ENCODE measurements around the gene WFDC8.

The WFDC8 gene

DNA sequence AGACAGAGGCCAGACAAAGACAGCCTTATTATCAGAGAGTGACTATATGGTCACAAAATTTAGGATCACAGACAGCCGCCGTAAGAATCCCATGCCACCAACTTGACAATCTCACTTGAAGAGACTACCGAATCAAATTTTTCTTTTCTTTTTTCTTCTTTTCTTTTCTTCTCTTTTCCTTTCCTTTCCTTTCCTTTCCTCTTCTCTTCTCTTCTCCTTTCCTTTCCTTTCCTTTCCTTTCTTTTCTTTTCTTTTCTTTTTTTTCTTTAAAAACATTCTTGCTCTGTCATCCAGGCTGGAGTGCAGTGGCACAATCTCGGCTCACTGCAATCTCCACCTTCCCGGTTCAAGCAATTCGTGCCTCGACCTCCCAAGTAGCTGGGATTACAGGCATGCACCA lies 30.7 kb downstream of the WFDC8 start:
- DNase-seq (ENCODE audit: low spot score) = no peak

DNA sequence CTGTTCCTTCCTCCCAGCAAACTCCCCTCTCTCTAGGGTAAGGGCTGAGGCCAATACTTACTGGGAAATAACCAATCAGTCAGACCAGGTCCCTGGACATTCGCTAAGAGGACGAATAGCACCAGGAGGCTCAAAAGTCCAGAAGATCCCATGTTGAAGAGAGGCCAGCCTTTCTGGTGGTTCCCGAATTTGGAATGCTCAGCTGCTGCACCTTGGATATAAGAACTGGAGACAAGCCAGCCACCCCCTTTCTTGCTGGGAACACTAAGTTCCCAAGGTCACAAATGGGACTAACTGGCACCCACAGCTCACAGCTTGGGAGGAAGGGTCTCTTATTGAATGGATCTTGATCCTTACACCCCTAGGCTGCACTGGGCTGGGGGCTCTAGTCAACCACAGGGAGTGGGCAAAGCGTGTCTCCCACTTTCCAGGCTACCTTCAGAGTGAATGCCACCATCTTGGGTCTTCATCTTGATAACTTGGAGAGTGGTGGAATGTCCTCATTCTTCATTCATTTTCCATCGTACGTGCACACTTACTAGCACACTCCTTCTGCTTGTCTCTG lies 31.8 kb downstream of the WFDC8 start, which contains the start of gene EPPIN:
Gene EPPIN (minus strand): TSS at position 196 of the 565 bp plus-strand sequence. CDS start 44 bp downstream, at position 152.
- no peak for DNase-seq (ENCODE audit: low spot score)

DNA sequence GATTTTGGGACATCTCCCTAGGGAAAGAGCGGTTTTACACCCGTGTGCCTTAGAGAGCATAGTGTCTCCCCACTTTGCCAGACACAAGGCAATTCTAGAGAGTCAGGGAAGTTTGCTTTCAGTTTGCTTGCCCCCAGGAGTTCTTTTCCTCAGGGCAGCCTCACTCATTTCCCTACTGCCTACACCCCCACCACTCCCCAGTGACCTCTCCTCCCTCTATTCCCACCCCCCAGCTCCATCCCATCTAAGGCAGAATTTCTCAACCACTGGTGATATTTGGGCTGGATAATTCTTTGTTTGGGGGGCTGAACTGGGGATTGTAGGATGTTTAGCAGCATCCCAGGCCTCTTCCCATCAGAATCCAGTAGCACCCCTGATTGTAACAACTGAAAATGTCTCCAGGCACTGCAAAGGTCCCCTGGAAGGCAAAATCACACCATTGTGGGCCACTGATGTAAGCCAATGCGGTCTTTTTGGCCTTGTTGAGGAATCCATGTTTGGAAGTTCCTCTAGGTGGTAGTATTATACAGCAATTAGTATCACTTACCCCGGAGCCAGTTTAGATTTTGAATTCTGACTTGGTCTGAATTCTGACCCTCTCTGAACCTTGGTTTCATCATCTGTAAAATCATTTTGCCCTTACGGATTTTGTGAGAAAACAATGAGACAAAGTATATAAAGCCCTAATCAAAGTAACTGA lies 33.2 kb downstream of the WFDC8 start:
- no peak for DNase-seq (ENCODE audit: low spot score)

DNA sequence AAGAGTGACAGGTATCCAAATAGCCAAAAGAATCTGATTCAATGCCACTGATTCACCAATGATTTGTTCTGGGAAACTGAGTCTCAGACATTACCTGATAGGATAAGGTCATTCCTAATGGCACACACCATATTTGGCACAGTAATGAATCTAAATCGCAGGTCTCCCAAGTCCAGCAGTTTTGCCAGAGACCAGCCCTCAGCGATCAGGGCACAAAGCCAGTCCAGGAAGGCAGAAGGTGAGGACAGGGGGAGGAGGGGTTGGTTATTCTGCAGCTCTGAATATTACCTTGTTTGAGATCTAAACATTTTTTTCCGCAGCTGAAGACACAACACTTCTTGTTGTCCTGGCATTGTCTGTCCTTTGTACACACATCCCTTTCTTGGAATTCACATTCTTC lies 33.7 kb downstream of the WFDC8 start:
- DNase-seq (ENCODE audit: low spot score) = no peak

DNA sequence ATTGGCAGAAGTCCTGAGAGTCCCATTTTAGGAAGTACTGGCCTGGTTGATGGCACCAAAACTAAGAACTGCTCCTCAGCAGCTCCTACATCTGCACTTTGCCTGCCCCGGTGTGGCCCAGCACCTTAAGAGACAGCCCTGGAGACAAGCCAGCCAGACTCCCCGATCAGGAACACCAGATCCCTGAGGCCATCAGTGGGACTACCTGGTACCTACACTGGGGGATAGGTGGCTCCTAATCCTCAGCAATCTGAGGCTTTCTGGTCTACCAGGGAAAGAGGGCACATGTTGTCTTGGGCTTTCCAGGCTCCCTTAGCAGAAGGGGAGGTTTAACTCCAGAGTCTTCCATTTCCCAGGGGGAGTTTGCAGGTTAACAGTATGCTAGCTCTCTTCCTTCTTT lies 39.7 kb downstream of the WFDC8 start, which contains the start of gene WFDC6:
Gene WFDC6 (minus strand): TSS at position 101 of the 400 bp plus-strand sequence. CDS start 75 bp downstream, at position 26.
- DNase-seq (ENCODE audit: low spot score) = no peak

DNA sequence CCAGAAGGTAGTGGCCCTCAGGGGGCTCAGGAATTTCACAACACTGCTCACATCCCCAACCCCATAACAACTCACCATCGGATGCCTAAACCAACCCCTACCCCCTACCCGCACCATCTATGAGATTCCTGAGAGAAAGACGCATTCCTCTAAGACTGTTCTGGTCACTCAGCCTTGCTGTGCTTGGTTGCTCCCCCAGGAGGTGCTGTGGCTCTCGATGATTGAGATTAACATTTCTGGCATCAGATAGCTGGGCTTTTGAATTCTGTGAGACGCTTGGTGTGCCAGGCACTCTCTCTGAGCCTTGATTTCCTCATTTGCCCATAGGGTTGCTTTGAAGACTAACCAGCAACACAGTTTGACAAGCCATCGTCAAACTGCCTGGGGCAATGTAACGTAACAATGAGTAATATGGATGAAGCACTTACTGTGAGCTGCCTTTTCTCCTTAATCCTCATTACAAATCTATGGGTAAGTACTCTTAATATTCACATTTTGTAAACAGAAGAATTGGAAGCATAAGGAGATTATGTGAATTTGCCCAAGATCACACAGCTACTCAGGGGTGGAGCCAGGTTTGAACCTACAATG lies 40.8 kb downstream of the WFDC8 start:
- DNase-seq (ENCODE audit: low spot score) = no peak

DNA sequence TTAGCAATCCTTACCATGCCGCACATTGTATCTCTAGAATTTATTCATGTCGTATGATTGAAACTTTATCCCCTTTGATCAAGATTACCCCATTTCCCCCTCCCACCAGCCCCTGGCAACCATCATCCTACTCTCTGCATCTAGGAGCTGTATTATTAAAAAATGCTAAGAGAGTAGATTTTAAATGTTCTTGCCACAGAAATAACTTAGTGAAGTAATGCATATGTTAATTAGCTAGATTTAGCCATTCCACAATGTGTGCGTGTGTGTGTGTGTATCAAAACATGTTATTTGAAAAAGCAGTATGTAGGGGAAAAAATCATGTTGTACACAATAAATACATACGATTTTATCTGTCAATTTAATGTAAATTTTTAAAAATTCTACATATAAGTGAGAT lies 51.8 kb downstream of the WFDC8 start:
- DNase-seq (ENCODE audit: low spot score) = no peak

DNA sequence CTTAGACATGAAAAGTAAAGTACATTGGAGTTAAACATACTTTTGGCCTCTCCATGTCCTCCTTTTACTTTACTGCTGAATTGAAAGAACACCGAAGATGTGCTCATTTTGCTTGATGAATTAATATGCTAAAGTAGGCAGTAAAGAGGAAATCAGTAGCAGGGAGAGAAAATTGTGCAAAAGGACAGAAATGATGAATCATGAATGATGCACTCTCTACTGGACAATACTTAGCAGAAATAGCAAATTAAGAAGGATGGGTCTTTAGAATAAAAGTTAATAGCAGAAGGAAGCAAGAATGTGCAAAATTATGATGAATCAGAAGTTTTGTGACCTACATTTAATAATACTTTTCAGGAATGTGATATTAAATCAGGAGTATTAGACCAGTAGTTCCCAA lies 55.3 kb downstream of the WFDC8 start:
- no peak for DNase-seq (ENCODE audit: low spot score)

DNA sequence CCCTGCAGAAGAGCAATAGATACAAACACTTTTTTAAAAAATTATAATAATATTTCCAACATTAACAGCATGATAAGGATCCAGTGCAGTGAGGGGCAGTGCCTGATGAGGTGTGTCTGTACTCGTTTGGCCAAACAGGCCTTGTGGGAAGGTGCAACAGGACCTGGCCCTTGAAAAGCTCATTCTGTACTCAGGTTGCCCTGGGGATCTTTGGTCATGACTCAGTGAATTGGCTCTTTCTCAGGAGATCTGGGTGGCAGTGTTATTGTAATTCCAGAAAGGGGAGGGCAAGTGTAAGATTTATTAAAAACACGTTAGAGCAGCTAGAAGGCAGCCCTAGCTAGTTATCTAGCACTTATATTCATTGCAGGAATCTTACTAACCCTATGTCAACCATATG lies 60.8 kb downstream of the WFDC8 start:
- no peak for DNase-seq (ENCODE audit: low spot score)

DNA sequence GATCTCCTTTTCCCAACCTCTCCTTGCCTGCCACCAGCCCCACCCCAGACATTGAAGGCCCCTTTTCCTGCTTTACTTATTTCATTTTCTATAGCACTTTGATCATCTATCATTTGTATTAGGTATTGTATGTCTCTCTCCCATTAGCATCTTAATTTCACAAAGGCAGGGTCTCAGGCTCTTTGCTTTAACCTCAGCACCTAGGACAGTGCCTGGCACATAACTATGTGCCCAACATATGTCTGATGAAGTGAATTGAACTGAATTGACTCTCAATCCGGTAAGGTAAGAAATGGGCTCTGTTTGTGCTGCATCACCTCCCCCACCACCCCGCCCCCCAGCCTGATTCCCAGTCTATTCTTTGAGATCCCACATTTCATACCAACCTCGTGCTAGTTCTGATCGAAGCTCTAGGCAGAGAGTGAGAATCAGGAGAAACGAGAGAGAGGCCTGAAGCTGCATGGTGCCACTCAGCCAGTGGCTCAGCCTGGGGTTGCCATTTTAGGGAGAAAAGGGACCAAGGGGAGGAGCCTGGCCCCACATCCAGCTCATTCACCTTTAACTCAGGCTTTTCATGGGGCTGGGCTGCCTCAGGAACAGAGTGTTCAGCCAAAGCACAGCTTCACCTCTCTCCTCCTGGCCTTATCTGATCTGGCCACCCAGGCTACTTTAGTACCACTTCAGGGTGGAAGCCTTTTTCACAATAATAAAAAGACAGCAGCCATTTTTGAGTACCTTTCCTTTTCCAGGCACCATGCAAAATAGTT lies 63.8 kb downstream of the WFDC8 start, which contains the start of gene SPINT3:
Gene SPINT3 (minus strand): TSS at position 476 of the 767 bp plus-strand sequence. CDS start 14 bp downstream, at position 462.
- DNase-seq (ENCODE audit: low spot score) = no peak

DNA sequence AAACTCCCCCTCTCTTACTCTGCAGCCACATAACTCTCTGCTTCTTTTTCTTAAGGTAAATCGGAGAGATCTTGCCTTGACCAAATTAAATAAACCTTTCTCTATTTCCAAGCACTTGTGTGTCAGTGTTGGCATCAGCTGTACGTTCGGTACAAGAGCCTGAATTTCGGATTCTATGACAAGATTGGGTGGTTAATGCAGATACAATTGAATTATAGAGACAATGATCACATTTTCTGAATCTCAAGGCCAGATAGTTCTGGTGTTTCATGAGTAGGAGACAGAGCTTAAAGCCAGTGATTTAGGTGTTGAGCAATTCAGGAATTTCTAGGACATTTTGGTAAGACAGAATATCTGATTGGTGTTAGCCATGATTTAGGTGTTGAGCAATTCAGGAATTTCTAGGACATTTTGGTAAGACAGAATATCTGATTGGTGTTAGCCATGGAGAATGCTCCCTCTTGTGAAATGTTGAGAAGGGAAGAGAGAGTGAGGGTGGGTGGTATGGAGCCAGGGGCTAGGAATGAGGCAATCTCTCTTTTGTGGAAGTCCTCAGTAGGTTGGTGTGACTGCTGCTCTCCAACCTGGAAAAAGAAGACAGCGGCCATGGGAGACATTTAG lies 68.7 kb downstream of the WFDC8 start:
- no peak for DNase-seq (ENCODE audit: low spot score)

DNA sequence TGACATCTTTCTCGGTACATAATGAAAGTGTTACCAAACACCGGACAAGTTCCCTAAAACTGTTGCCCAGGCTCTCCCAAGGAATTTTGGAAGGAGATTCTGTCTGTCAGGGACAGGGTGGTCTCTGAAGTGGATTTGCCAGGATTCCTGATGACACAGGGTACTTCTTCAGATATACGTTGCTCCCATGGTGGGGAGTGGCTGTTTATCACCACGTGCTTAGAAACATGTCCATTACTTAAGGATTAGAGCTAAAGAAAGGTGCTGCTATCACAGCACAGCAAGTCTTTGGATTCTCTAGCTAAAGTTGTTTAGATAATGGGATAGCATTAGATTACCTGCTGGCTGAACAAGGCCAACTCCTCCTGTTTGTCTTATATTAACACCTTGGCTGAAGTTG lies 70.0 kb downstream of the WFDC8 start:
- no peak for DNase-seq (ENCODE audit: low spot score)

DNA sequence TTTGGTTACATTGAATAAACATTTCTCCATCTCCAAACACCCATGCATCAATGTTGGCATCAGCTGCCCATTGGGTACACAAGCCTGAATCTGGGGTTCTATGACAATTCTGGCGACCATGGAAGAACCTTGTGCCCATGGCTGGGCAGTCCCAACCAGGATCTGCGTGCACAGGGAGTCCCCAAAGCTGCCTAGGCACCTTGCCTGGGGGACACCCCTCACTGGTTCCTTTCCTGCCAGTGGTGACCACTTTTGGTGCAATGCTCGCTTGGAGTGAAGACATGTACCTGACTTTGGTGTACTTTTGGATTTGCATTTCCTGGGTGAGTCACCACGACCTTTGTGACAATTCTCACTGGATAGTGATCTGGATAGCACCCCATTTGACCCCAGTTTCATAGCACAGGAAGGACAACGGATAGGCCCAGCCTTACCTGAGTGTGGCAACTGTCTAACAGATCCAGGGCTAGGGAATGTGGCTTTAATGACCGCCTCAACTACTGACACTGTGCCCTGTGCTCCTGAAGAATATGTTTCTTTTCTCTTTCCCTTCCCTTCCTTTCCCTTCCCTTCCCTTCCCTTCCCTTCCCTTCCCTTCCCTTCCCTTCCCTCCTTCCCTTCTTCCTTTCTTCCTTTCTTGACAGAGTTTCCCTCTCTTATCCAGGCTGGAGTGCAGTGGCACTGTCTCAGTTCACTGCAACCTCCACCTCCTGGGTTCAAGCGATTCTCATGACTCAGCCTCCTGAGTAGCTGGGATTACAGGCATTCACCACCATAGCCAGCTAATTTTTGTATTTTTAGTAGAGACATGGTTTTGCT lies 70.8 kb downstream of the WFDC8 start:
- DNase-seq (ENCODE audit: low spot score) = no peak

DNA sequence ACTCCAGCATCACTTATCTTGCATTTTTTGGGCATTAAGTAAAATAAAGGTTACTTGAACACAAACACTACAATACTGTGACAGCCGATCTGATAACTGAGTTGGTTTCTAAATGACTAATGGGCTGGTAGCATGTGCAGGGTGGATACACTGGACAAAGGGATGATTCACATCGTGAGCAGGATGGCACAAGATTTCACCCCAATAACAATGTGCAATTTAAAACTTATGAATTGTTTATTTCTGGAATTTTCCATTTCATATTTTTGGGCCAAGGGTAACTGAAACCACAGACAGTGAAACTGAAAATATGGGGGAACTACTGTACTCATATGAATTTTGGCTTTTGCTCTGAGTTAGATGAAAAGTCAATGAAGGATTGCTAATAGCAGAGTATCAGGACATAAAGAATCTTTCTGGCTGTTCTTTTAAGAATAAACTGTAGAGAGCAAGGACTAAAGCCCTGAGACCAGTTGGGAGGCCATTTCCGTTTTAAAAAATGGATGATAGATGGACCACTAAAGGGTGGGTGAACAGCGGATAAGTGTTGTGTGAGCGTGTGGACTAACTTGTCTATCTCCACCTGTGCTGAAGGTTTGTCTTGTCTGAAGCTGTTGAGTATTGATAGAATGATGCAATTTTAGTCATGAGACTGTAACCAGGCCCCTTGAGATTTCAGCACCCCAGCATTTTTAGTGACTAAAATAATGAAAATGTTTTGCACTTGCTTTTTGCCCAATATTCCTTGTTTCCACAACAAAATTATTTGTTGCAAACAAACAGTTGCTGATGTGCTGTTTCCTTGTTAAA lies 71.9 kb downstream of the WFDC8 start:
- DNase-seq (ENCODE audit: low spot score) = no peak

DNA sequence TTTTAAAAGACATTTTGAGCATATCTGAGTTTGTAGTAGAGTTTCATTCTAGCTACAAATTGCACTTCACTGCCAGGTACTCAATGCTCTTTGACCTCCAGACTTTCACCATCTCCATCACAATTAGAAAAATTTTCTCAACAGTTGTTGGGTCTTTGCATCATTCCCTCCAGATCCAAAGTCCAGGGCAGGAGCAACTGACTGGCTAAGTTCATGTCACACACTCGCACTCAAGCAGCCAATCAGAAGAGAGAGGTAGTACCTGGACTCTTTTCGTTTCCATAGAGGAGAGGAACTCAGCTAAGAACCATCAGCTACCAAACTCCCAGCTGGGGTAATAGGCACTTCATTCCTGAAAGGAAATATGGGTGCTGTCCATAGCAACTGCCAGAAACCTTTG lies 72.7 kb downstream of the WFDC8 start:
- no peak for DNase-seq (ENCODE audit: low spot score)

DNA sequence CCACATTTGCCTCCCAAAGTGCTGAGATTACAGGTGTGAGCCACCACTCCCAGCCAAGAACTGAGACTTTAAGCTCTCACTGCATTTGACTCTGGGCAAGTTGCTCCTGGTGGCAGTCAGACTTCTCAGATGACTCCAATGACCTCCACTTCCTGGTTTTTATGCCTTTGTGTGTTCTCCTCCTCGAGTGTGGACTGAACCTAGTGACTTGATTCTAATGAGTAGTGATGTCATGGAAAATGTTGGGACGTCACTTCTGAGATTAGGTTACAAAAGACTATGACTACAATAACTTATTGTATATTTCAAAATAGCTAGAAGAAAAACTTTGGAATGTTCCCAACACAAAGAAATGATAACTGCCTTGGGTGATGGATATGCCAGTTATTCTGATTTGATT lies 75.7 kb downstream of the WFDC8 start:
- DNase-seq (ENCODE audit: low spot score) = no peak

DNA sequence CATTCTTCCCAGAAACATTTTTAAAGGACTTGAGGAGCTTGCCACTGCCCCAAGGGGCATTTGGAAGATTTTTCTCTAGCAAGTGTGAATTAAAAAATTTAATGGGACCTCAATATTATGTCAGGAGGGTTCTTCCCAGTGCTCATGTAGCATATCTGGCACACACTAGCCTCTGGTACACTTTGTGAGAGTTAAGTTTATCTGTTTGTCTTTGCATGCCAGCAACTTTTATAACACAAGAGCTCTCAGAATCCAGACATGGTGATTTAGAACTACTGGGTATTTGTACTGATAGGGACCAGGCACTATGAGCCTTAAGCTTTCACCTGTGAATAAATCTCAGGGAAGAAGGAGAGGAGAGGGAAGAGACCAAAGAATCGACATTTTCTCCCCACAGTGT lies 76.5 kb downstream of the WFDC8 start:
- no peak for DNase-seq (ENCODE audit: low spot score)
